DND-41 (cell line): ENCODE measurements around the gene PAPPA2.

Experiments
- ATAC-seq: fragments of 200-7000 bp; cut with Tn5 transposase; 3 replicates; pipeline ENCODE4 v1.9.1; 2021; ENCODE audit warnings: low read depth; ENCODE audit not compliant: insufficient read depth
- DNase-seq: peaks from one replicate; pipeline ENCODE4 v3.0.0-alpha.2; 2020
- H2AFZ ChIP-seq: 2 replicates; pipeline ENCODE4 v1.6.0; 2012; ENCODE audit warnings: low read depth, low read length
- H3K27ac ChIP-seq: 2 replicates; pipeline ENCODE4 v1.5.1; 2012; ENCODE audit warnings: low read length, inconsistent platforms
- H3K27me3 ChIP-seq: fragments of 200-600 bp; sonication (generic); 2 replicates; pipeline ENCODE4 v1.6.0; 2012; ENCODE audit warnings: low read length, mild to moderate bottlenecking, inconsistent platforms; ENCODE audit not compliant: insufficient read depth, poor library complexity
- H3K36me3 ChIP-seq: 2 replicates; pipeline ENCODE4 v1.5.1; 2012; ENCODE audit warnings: low read length, inconsistent platforms; ENCODE audit not compliant: insufficient read depth
- H3K4me1 ChIP-seq: 2 replicates; pipeline ENCODE4 v1.5.1; 2012; ENCODE audit warnings: mild to moderate bottlenecking, low read length; ENCODE audit not compliant: insufficient read depth
- H3K4me2 ChIP-seq: 2 replicates; pipeline ENCODE4 v1.6.0; 2012; ENCODE audit warnings: mild to moderate bottlenecking, moderate library complexity, low read length, inconsistent platforms; ENCODE audit not compliant: insufficient read depth
- H3K4me3 ChIP-seq, 2 experiments: fragments of 200-600 bp in 1 of 2; shearing (Covaris generic) in 1 of 2; 2 replicates each; pipeline ENCODE4 v1.5.1; 2012 to 2016; ENCODE audit warnings: inconsistent platforms in 2 of 2, low read length in 2 of 2, mild to moderate bottlenecking in 2 of 2, low read depth in 1 of 2, moderate library complexity in 1 of 2
- H3K79me2 ChIP-seq: 2 replicates; pipeline ENCODE4 v1.6.0; 2012; ENCODE audit warnings: low read length, inconsistent platforms; ENCODE audit not compliant: insufficient read depth
- H3K9ac ChIP-seq: 2 replicates; pipeline ENCODE4 v1.6.0; 2012; ENCODE audit warnings: low read depth, mild to moderate bottlenecking, inconsistent platforms, low read length, moderate library complexity
- H3K9me3 ChIP-seq: 2 replicates; pipeline ENCODE4 v1.5.1; 2012; ENCODE audit warnings: low read length, moderate library complexity, mild to moderate bottlenecking, inconsistent platforms; ENCODE audit not compliant: insufficient read depth, severe bottlenecking
- H4K20me1 ChIP-seq: 2 replicates; pipeline ENCODE4 v1.6.0; 2012; ENCODE audit warnings: low read length; ENCODE audit not compliant: insufficient read depth
- CTCF ChIP-seq: IDR thresholded peaks from 2 replicates; pipeline ENCODE4 v1.5.1; 2012; ENCODE audit warnings: borderline replicate concordance, low read length, moderate library complexity, mild to moderate bottlenecking; ENCODE audit not compliant: poor library complexity, severe bottlenecking; ENCODE audit errors: extremely low read depth
- EZH2 ChIP-seq: IDR thresholded peaks from 3 replicates; pipeline ENCODE4 v1.6.1; 2012; ENCODE audit warnings: borderline replicate concordance, low read depth, mild to moderate bottlenecking, moderate library complexity, low read length, inconsistent platforms; ENCODE audit not compliant: severe bottlenecking

The PAPPA2 gene

GRCh38 chr1:176885341-176885740 is 422.4 kb downstream of the PAPPA2 start:
- Histone ChIP-seq H3K9ac (no peak overlapping the region), H3K4me3 (no peak overlapping the region), H3K4me2 (no peak overlapping the region), H3K27me3 (peaks cover 2% of the 10 kb centered on the region), H3K4me1 (no peaks in the 10 kb centered on the region), H2AFZ (no peak overlapping the region), H3K36me3 (no peaks in the 10 kb centered on the region), H3K9me3 (no peaks in the 10 kb centered on the region), H3K79me2 (no peaks in the 10 kb centered on the region), H3K27ac (no peak overlapping the region), H4K20me1 (no peaks in the 10 kb centered on the region)
- ATAC-seq: no peak
- TF ChIP-seq EZH2 (no peak), CTCF (no peak)
- DNase-seq: no peak

- Histone ChIP-seq H4K20me1 (no peaks in the 10 kb centered on the region), H3K4me1 (no peaks in the 10 kb centered on the region), H3K9me3 (no peaks in the 10 kb centered on the region), H3K4me2 (no peak overlapping the region), H3K79me2 (no peaks in the 10 kb centered on the region), H2AFZ (no peak overlapping the region), H3K9ac (no peak overlapping the region), H3K27ac (no peak overlapping the region), H3K27me3 (peaks cover 2% of the 10 kb centered on the region), H3K4me3 (no peak overlapping the region), H3K36me3 (no peaks in the 10 kb centered on the region)
- no peak for DNase-seq
- TF ChIP-seq EZH2: no peak
- no peak for TF ChIP-seq CTCF
- ATAC-seq: no peak
Measured at GRCh38 chr1:176885751-176886150, 422.8 kb downstream of the PAPPA2 start.

DNA sequence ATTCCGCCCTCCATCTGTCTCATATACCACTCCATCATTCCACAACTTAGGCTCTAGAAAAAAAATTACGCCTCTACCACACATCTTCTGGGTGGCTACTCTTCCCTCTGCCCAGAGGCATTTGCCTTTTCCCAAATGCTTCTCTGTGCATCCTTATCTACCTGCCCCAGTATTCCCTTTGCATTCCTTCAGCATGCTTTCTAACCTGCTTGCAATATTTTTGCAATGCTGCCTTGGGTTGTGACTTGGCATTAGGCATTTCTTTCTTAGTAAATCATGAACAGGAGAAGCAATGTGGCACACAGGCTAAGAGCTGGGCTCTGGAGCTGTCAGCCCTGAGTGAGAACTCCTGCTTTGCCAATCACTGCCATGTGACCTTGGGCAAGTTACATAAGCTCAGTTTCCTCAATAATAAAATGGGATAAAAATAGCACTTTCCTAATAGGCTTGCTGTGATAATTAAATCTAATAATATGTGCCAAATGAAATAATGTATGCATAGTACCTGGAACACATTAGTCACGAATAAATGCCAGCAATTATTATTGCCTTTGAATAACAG is 425.6 kb downstream of the PAPPA2 start:
- no peak overlapping the region for H3K4me3 ChIP-seq
- H2AFZ ChIP-seq: no peak overlapping the region
- no peaks in the 10 kb centered on the region for H3K27me3 ChIP-seq
- DNase-seq (no peak), ATAC-seq (no peak)
- no peak overlapping the region for H3K9ac ChIP-seq
- H3K4me2 ChIP-seq: no peak overlapping the region
- H3K4me1 ChIP-seq: no peaks in the 10 kb centered on the region
- no peaks in the 10 kb centered on the region for H3K79me2 ChIP-seq
- no peaks in the 10 kb centered on the region for H3K36me3 ChIP-seq
- H4K20me1 ChIP-seq: no peaks in the 10 kb centered on the region
- no peaks in the 10 kb centered on the region for H3K9me3 ChIP-seq
- no peak overlapping the region for H3K27ac ChIP-seq
- TF ChIP-seq CTCF: no peak
- TF ChIP-seq EZH2: no peak
